K562 (cell line): Measurements from ENCODE around the gene KLRC4. TPM values are rescaled to one million over a fixed set of nuclear protein-coding genes. Genes with fewer than 3 reads are reported as not detected.

Experiments
- E2F3 ChIP-seq: fragments of 250-450 bp; sonication (Bioruptor Pico); IDR thresholded peaks from 2 replicates; pipeline ENCODE4 v1.4.0; 2020; ENCODE audit warnings: mild to moderate bottlenecking
- ETV1 ChIP-seq: fragments of 450-650 bp; conservative IDR thresholded peaks from 2 replicates; pipeline ENCODE4 v1.6.1; 2016; ENCODE audit warnings: missing genetic modification characterization, control low read depth, low read depth, missing compliant biosample characterization
- GTF2E2 ChIP-seq: fragments of 200-800 bp; sonication (Bioruptor generic); IDR thresholded peaks from 2 replicates; pipeline ENCODE4 v1.6.1; 2016; ENCODE audit warnings: missing genetic modification characterization, missing compliant biosample characterization
- HNRNPLL ChIP-seq: fragments of 200-400 bp; formaldehyde crosslinking; IDR thresholded peaks from 2 replicates; pipeline ENCODE4 v1.6.1; 2017; ENCODE audit warnings: low read length, low read depth, mild to moderate bottlenecking; ENCODE audit not compliant: poor library complexity, severe bottlenecking
- KLF16 ChIP-seq: IDR thresholded peaks from 2 replicates; pipeline ENCODE4 v1.6.1; 2016; ENCODE audit warnings: antibody characterized with exemption
- NFIC ChIP-seq: fragments of 450-650 bp; IDR thresholded peaks from 2 replicates; pipeline ENCODE4 v1.6.1; 2017; ENCODE audit warnings: mild to moderate bottlenecking, inconsistent platforms
- PHTF2 ChIP-seq: fragments of 250-450 bp; sonication (Bioruptor Pico); IDR thresholded peaks from 2 replicates; pipeline ENCODE4 v1.5.0; 2021; ENCODE audit warnings: mild to moderate bottlenecking
- PML ChIP-seq: IDR thresholded peaks from 2 replicates; pipeline ENCODE4 v1.6.1; 2012; ENCODE audit warnings: low read length, inconsistent platforms
- RERE ChIP-seq: sonication (generic); formaldehyde crosslinking; IDR thresholded peaks from 2 replicates; pipeline ENCODE4 v1.8.0; 2023; ENCODE audit warnings: missing genetic modification reagents, mild to moderate bottlenecking, borderline replicate concordance
- SPI1 ChIP-seq: IDR thresholded peaks from 2 replicates; pipeline ENCODE4 v1.6.1; 2011; ENCODE audit warnings: low read depth, low read length, control low read depth, borderline replicate concordance
- TCF15 ChIP-seq: fragments of 250-450 bp; sonication (Bioruptor Pico); IDR thresholded peaks from 2 replicates; pipeline ENCODE4 v1.8.0; 2022; ENCODE audit warnings: moderate library complexity, mild to moderate bottlenecking, inconsistent platforms
- THAP12 ChIP-seq: fragments of 250-450 bp; sonication (Bioruptor Pico); IDR thresholded peaks from 2 replicates; pipeline ENCODE4 v1.9.0; 2021; ENCODE audit warnings: mild to moderate bottlenecking, inconsistent platforms
- ZC3H11A ChIP-seq: IDR thresholded peaks from 2 replicates; pipeline ENCODE4 v1.6.1; 2012; ENCODE audit warnings: low read depth, low read length, improper control_type of control experiment
- ZNF695 ChIP-seq: fragments of 450-650 bp; formaldehyde crosslinking; IDR thresholded peaks from 2 replicates; pipeline ENCODE4 v1.4.0; 2020; ENCODE audit warnings: mild to moderate bottlenecking, moderate library complexity
- polyA plus RNA-seq, 8 experiments: library from polyadenylated mRNA; depleted of rRNA in 4 of 8; stranded (reverse) in 5 of 8; unstranded in 3 of 8; fragments of >200 nt; fragmentation: Nextera tagmentation in 2 of 8; fragmentation: Illumina TruSeq in 1 of 8; extraction: Ambion mirVana in 2 of 8; extraction: Trizol in 1 of 8; gene quantifications; 2 replicates each; pipeline versions ENCODE4 v1.2.1 to v1.2.3, GENCODE V29; 2011 to 2014; ENCODE audit warnings: inconsistent platforms in 1 of 8, missing spikeins in 1 of 8
- total RNA-seq, 7 experiments: library from RNA; depleted of rRNA in 6 of 7; stranded (reverse); fragments of >200 nt in 6 of 7; fragmentation: Illumina TruSeq in 2 of 7; extraction: Trizol in 2 of 7; gene quantifications; 2 replicates each; pipeline versions ENCODE4 v1.2.1 to v1.2.3, GENCODE V29; 2011 to 2021; ENCODE audit warnings: low replicate concordance in 1 of 7

Gene KLRC4
- total and polyA plus RNA-seq, 9 of the 15 experiments (the other 6 are each of a cell fraction or from before 2014, with no cell fraction given) = 0.17 TPM; not detected in 8

- TF ChIP-seq THAP12 (CRISPR knock-in tag) = no peak
- peak; percentile 57; the same call in 1 of the 2 replicates for TF ChIP-seq KLF16
- no peak for TF ChIP-seq GTF2E2 (tag)
- TF ChIP-seq NFIC = peak; percentile 60
- no peak for TF ChIP-seq HNRNPLL
- no peak for TF ChIP-seq TCF15
- no peak for TF ChIP-seq ZC3H11A
- TF ChIP-seq SPI1 = no peak
- no peak for TF ChIP-seq RERE (CRISPR knock-in tag)
- TF ChIP-seq PML = peak; percentile 60
- no peak for TF ChIP-seq ETV1
- TF ChIP-seq PHTF2 = no peak
- no peak for TF ChIP-seq ZNF695 (CRISPR knock-in tag)
- no peak for TF ChIP-seq E2F3 (CRISPR knock-in tag)
These were observed 46.5 kb downstream of the KLRC4 start (continued) for GRCh38 chr12:10362828-10363657.
